IPS DF 6.9 (cell line): Measurements from ENCODE around the gene NRCAM.

Experiments
- DNase-seq: peaks from one replicate; pipeline ENCODE4 v3.0.0-alpha.2; 2013; ENCODE audit warnings: low read depth, low spot score
- H3K27ac ChIP-seq: one replicate; pipeline ENCODE4 v1.5.1; 2013; ENCODE audit warnings: low read length, control low read depth
- H3K27me3 ChIP-seq: 2 replicates; pipeline ENCODE4 v1.6.1; 2013; ENCODE audit warnings: mild to moderate bottlenecking, low read length; ENCODE audit not compliant: control insufficient read depth, insufficient read depth
- H3K36me3 ChIP-seq: 2 replicates; pipeline ENCODE4 v1.6.1; 2013; ENCODE audit warnings: low read length; ENCODE audit not compliant: control insufficient read depth, insufficient read depth
- H3K4me1 ChIP-seq: 2 replicates; pipeline ENCODE4 v1.6.1; 2013; ENCODE audit warnings: low read length; ENCODE audit not compliant: control insufficient read depth, insufficient read depth
- H3K4me3 ChIP-seq: 2 replicates; pipeline ENCODE4 v1.5.1; 2013; ENCODE audit warnings: mild to moderate bottlenecking, low read length
- H3K9me3 ChIP-seq: 2 replicates; pipeline ENCODE4 v1.6.1; 2013; ENCODE audit warnings: low read length, inconsistent platforms; ENCODE audit not compliant: control insufficient read depth, insufficient read depth
- WGBS: extraction: QIAGEN DNeasy Blood & Tissue Kit; methylation state at CpG from one replicate; pipeline ENCODE4 v1.1.7; 2013; ENCODE audit warnings: mixed read lengths, missing lambda C conversion rate; ENCODE audit not compliant: insufficient read length, insufficient coverage; 5-methylcytosine and 5-hydroxymethylcytosine counted together

Gene NRCAM

DNA sequence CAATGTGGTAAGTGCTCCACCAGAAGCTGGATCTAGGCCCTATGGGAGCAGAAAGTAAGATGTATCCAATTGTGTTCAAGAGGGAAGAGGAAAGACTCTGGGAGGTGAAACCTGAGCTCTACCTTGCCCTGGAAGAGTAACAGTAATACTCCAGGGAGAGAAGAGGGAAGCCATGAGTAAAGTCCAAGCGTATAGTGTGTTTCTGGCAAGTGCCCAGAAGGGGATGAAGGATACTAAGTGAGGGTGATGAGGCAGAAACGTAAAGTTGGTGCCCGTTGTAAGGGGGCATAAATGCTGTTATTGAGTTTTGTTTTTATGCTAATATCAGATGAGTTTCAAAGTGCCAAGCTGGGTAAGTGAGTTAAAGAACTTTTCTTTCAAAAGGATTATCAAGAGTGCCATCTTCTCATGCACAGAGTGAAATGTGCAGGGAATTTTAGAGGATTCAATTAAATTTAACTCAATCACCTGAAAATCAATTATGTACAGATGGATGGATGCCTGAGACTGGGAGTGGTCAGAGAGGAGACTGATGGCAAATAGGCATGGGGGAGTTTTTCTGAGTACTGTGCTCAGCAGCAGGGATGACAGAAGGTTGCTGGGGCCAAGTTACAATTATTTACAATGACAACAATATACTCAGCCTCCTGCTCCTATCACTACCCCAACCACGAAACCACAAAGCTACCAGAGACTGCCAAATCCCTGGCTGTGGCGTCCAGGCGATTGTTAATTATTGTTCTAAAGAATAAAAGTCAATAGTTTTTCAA is 202.8 kb downstream of the NRCAM start:
- no peaks in the 10 kb centered on the region for H3K4me1 ChIP-seq
- DNase-seq = no peak
- no peaks in the 10 kb centered on the region for H3K36me3 ChIP-seq
- no peaks in the 10 kb centered on the region for H3K27me3 ChIP-seq
- no peaks in the 10 kb centered on the region for H3K9me3 ChIP-seq
- H3K4me3 ChIP-seq = no peak overlapping the region
- no peak overlapping the region for H3K27ac ChIP-seq
- no CpG with 5 or more reads among the region's 6 CpGs for WGBS

DNA sequence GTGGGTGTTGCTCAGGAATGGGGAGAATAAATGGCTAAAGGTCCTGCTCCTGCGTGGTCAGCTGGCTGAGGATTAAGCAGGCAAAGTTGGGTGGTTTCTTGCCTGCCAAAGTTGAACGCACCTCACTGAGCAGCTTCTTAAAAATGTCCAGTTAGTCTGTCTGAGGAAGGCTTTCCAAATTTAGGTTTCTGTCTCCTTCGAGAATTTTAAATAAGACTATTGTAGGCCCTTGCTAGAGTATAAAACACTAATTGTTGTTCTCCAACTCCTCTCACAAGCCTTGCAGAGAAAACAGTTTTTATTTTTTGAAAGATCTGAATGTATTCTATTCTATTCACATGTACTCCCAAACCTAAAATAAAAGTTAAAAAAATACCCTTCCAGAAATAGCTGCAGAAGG is 204.1 kb downstream of the NRCAM start:
- H3K27me3 ChIP-seq = no peaks in the 10 kb centered on the region
- no peaks in the 10 kb centered on the region for H3K4me1 ChIP-seq
- no CpG with 5 or more reads among the region's 3 CpGs for WGBS
- no peak overlapping the region for H3K27ac ChIP-seq
- DNase-seq = no peak
- H3K9me3 ChIP-seq = no peaks in the 10 kb centered on the region
- H3K36me3 ChIP-seq = no peaks in the 10 kb centered on the region
- H3K4me3 ChIP-seq = no peak overlapping the region

DNA sequence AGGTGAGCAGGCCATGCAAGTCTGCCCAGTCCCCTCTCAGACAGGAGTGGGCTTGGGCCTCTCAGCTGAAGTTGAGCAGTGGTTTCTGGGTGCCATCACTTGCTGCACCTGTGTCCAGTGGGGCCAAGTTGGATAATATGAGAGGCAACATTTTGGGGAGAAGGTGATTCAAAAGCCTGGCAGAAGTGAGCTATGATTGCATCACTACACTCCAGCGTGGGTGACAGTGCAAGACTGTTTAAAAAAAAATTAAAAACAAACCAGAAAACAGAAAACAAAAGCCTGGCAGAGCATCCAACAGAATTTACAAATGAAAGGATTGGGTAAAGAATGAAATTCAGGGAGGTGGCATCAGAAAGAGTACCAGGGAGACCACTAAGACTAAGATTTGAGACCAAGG is 204.5 kb downstream of the NRCAM start:
- Histone ChIP-seq H3K9me3 (no peaks in the 10 kb centered on the region), H3K36me3 (no peaks in the 10 kb centered on the region), H3K4me1 (no peaks in the 10 kb centered on the region), H3K27me3 (no peaks in the 10 kb centered on the region), H3K4me3 (no peak overlapping the region), H3K27ac (no peak overlapping the region)
- WGBS = no CpG with 5 or more reads among the region's 1 CpG
- DNase-seq = no peak

DNA sequence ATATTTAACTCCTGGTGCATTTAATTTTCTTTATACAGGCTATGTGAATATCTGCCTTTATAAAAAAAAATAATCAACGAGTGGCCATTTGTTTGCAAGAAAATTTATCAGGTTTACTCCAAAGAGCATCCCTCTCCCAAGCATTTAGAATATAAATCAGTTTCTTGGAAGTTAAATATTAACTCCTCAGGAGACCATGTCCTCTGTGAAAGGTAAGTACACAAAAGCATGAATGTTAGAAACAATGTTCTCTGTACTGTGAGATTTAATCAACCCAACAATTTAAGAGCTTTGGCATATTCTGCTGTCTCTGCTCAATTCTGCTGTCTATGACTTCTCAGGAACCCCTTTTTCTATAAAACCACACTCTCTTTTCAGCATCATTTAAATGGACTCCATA is 206.8 kb downstream of the NRCAM start:
- Histone ChIP-seq H3K4me3 (no peak overlapping the region), H3K9me3 (no peaks in the 10 kb centered on the region), H3K27me3 (no peaks in the 10 kb centered on the region), H3K4me1 (no peaks in the 10 kb centered on the region), H3K27ac (no peak overlapping the region), H3K36me3 (no peaks in the 10 kb centered on the region)
- WGBS = no CpG with 5 or more reads among the region's 1 CpG
- DNase-seq = no peak

DNA sequence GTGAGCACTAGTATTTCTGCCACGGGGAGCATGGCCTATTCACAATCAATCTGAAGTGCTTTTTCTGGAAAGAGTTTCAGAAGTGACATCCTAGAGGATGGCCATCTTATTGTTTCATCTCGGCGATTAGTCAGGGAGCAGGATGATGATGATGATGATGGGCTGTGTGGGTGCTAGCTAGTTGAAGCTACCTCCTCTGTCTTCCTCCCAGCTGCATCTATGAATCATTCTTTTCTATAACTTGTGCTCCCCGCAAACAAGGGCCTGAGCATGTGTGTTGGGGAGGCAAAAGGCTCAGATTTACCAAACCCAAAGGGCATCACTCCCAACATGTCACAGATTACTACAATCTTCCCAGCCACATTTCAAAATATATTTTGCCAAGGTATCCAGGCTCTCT is 207.4 kb downstream of the NRCAM start:
- H3K27ac ChIP-seq = no peak overlapping the region
- no peaks in the 10 kb centered on the region for H3K27me3 ChIP-seq
- no CpG with 5 or more reads among the region's 4 CpGs for WGBS
- no peaks in the 10 kb centered on the region for H3K9me3 ChIP-seq
- H3K4me3 ChIP-seq = no peak overlapping the region
- DNase-seq = no peak
- H3K4me1 ChIP-seq = no peaks in the 10 kb centered on the region
- no peaks in the 10 kb centered on the region for H3K36me3 ChIP-seq

DNA sequence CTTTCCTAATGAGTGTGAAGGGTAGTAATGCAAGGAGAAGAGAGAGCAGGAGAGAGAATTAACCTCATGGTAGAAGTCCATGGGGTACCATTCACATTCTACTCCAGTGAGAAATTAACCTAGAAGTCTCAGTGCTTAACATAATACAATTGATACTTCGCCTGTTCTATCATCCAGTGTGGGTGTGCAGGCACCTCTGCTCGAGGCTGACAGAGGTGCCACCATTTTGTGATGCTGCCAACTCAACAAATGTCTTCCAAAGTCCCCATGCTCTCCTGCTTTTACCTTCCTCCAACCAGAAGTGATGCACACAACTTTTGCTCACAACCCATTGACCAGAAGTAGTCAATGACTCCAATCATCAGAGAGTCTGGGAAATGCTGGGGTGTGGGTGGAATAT is 207.8 kb downstream of the NRCAM start:
- H3K9me3 ChIP-seq = no peaks in the 10 kb centered on the region
- H3K4me1 ChIP-seq = no peaks in the 10 kb centered on the region
- no peak overlapping the region for H3K27ac ChIP-seq
- no peaks in the 10 kb centered on the region for H3K27me3 ChIP-seq
- WGBS = no CpG with 5 or more reads among the region's 2 CpGs
- H3K36me3 ChIP-seq = no peaks in the 10 kb centered on the region
- H3K4me3 ChIP-seq = no peak overlapping the region
- no peak for DNase-seq

DNA sequence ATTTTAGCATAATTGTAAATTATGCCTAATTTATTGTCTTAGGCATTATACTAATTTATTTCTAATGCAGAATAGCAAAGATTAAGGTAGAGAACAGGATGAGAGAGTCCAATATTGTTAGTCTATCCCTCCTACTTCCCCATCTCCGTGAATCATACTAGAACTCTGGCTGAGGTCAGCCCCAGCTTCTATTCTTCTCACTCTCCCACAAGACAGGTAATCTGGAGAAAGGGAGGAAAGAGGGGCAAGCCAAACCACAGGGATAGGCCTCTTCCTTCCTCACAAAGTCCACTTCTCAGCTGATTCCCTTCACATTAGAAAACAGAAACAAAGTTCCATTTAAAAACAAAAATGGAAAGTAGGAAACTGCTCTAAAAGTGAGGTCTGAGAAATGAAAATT is 208.6 kb downstream of the NRCAM start:
- no CpG with 5 or more reads among the region's 1 CpG for WGBS
- H3K27me3 ChIP-seq = no peaks in the 10 kb centered on the region
- H3K9me3 ChIP-seq = no peaks in the 10 kb centered on the region
- no peak for DNase-seq
- no peaks in the 10 kb centered on the region for H3K4me1 ChIP-seq
- no peaks in the 10 kb centered on the region for H3K36me3 ChIP-seq
- H3K4me3 ChIP-seq = no peak overlapping the region
- no peak overlapping the region for H3K27ac ChIP-seq

DNA sequence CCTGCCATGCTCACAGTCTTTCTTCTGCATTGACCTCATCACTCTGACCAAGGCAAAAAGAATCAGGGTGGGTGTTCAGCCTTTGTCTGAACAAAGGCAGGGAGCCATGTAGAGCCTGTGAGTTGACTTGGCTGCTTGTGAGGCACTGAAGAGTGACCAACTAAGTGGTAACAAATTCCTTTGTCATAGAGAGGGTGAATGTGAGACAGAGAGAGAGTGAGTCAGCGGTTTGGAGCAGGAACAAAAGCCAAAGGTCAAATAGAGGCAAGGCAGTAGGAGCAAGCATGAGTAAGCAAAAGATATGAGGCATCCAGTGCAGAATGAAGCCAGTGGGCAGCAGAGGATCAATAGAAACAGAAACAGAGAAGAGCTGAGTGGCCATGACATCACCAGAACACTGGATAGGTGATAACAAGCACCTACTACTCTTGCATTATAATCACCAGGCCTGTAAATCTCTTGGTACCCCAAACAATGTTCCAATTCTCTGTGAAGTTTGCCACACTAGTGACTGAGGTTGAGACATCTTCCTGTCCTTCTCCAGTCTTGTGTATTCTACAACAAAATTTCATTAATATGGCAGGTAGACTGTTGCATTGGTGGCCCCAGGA is 209.9 kb downstream of the NRCAM start:
- Histone ChIP-seq H3K27ac (no peak overlapping the region), H3K27me3 (no peaks in the 10 kb centered on the region), H3K9me3 (no peaks in the 10 kb centered on the region), H3K36me3 (no peaks in the 10 kb centered on the region), H3K4me3 (no peak overlapping the region), H3K4me1 (no peaks in the 10 kb centered on the region)
- whole genome bisulfite sequencing = no CpG with 5 or more reads among the region's 1 CpG
- DNase-seq = no peak

DNA sequence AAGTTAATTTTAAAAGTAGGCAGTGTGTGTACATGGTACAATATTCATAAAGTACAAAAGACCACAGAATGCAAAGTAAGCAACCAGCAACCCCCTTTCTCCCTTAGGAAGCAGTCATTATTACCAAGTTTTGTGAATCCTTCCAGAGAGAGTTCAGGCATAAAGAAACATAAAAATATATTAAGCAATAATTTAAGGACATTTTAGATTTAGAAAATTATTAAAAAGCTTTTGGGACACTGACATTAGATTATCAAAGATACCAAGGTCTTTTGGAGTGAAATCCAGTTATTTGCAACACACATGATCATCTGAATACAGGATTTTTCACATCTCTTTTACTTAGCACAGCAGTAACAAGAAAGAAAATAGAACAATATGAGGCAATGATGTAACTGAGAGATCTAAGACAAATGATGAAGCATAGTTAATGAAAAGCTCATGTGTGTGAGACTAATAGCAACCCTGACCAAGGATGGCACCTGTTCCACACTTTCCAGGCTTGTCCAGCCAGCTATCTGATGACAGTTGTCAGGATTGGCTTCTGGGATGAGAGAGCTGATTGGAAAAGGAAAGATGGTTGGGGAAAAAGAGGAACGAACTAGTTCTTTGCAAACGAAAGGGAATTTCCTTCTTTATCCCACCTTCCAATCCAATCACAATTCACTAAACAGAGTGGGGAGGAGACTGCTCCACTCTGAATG is 210.6 kb downstream of the NRCAM start:
- Histone ChIP-seq H3K9me3 (no peaks in the 10 kb centered on the region), H3K27ac (no peak overlapping the region), H3K4me1 (no peaks in the 10 kb centered on the region), H3K4me3 (no peak overlapping the region), H3K27me3 (no peaks in the 10 kb centered on the region), H3K36me3 (no peaks in the 10 kb centered on the region)
- no CpG with 5 or more reads among the region's 2 CpGs for WGBS
- DNase-seq = no peak

DNA sequence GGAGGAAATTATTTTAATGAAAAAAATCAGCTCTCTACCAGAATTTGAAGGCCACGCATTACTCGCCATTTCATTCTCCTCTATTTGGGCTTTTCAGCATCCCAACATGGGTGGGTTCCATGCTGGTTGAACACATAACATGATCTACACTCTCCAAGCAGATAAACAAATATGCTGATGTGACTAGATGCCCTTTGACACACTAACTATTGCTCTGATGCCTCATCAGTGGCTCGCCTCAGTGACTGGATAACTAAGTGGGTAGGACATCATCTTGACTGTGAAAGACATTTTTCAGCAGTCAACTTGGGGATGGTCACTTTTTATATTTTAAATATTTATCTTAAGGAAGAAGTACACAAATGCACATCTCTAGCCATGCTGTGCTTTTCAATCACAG is 212.1 kb downstream of the NRCAM start:
- no peak overlapping the region for H3K4me3 ChIP-seq
- no peak overlapping the region for H3K27ac ChIP-seq
- no CpG with 5 or more reads among the region's 3 CpGs for WGBS
- no peaks in the 10 kb centered on the region for H3K9me3 ChIP-seq
- H3K4me1 ChIP-seq = peaks cover 5% of the 10 kb centered on the region; the same call in 1 of the 2 replicates
- no peaks in the 10 kb centered on the region for H3K27me3 ChIP-seq
- DNase-seq = no peak
- no peaks in the 10 kb centered on the region for H3K36me3 ChIP-seq
